ENCODE measurements around the gene PHPT1. TPM values are rescaled to one million over a fixed set of nuclear protein-coding genes. Genes with fewer than 3 reads are reported as not detected.
"Not testable (repeated sequence)": the region's sequence is repeated elsewhere in the genome, so short reads cannot be mapped to it uniquely, and the experiment has no call there.

Gene PHPT1
- total and polyA plus RNA-seq, 4 donors: 23.2 to 83.1 (median 42.3) TPM

GRCh38 chr9:136837146-136837855, 11.9 kb upstream of the PHPT1 start:
- Histone ChIP-seq H3K36me3 (ENCODE audit: control insufficient read depth in 4 of 4, insufficient read depth in 3 of 4, low read depth in 1 of 4, low read length in 3 of 4) (peaks cover 5 to 16% (median 12%) of the 10 kb centered on the region in 4 donors), H3K4me3 (ENCODE audit: low read depth in 1 of 3, low read length in 3 of 3) (no peak overlapping the region), H3K9me3 (ENCODE audit: control insufficient read depth in 4 of 4, low read length in 3 of 4) (no peaks in the 10 kb centered on the region), H3K27ac (ENCODE audit: low read depth in 1 of 2, low read length in 2 of 2) (no peak overlapping the region), H3K27me3 (ENCODE audit: control insufficient read depth in 4 of 4, insufficient read depth in 4 of 4, low read length in 3 of 4) (no peaks in the 10 kb centered on the region), H3K9ac (ENCODE audit: low read depth in 1 of 2, low read length in 2 of 2) (no peak overlapping the region), H3K4me1 (ENCODE audit: control insufficient read depth in 4 of 4, insufficient read depth in 4 of 4, low read length in 3 of 4) (peaks cover 12 to 20% (median 18%) of the 10 kb centered on the region in 4 donors)
- TF ChIP-seq REST (IDR thresholded peaks at IDR 0.05) (no peak), YY1 (IDR thresholded peaks at IDR 0.05) (no peak), ATF3 (IDR thresholded peaks at IDR 0.05) (no peak), MAX (IDR thresholded peaks at IDR 0.05) (no peak), HNF4A (conservative IDR thresholded peaks at IDR 0.05) (no peak), RXRA (IDR thresholded peaks at IDR 0.05) (no peak), FOXA2 (IDR thresholded peaks at IDR 0.05) (no peak), TAF1 (conservative IDR thresholded peaks at IDR 0.05) (no peak), FOXA1 (IDR thresholded peaks at IDR 0.05) (no peak), EGR1 (IDR thresholded peaks at IDR 0.05; ENCODE audit: low read depth in 2 of 2) (no peak), ZBTB33 (IDR thresholded peaks at IDR 0.05) (no peak), HNF4G (IDR thresholded peaks at IDR 0.05) (no peak), RAD21 (IDR thresholded peaks at IDR 0.05) (no peak), JUND (IDR thresholded peaks at IDR 0.05) (no peak)
- 91% methylated on average over 27 of the region's 27 CpGs for WGBS
- DNase-seq (ENCODE audit: low spot score): no peak

- not testable (repeated sequence) for DNase-seq (ENCODE audit: low spot score)
- H3K36me3 ChIP-seq (ENCODE audit: control insufficient read depth in 4 of 4, insufficient read depth in 3 of 4, low read depth in 1 of 4, low read length in 3 of 4): peaks cover 0 to 15% (median 9%) of the 10 kb centered on the region in 4 donors
Observed at GRCh38 chr9:136837856-136838277, 11.3 kb upstream of the PHPT1 start.

More at GRCh38 chr9:136837856-136838277, 11.3 kb upstream of the PHPT1 start:
- not testable (repeated sequence) for H3K27me3 ChIP-seq (ENCODE audit: control insufficient read depth in 4 of 4, insufficient read depth in 4 of 4, low read length in 3 of 4); H3K4me3 ChIP-seq (ENCODE audit: low read depth in 1 of 3, low read length in 3 of 3); H3K9me3 ChIP-seq (ENCODE audit: control insufficient read depth in 4 of 4, low read length in 3 of 4); H3K9ac ChIP-seq (ENCODE audit: low read depth in 1 of 2, low read length in 2 of 2); H3K27ac ChIP-seq (ENCODE audit: low read depth in 1 of 2, low read length in 2 of 2)
- WGBS: 86% methylated on average over 15 of the region's 15 CpGs
- peaks cover 13 to 24% (median 22%) of the 10 kb centered on the region in 4 donors for H3K4me1 ChIP-seq (ENCODE audit: control insufficient read depth in 4 of 4, insufficient read depth in 4 of 4, low read length in 3 of 4)
